ENCODE measurements around the gene PRCD. TPM values are rescaled to one million over a fixed set of nuclear protein-coding genes. Genes with fewer than 3 reads are reported as not detected.

The PRCD gene
- total RNA-seq, 4 donors from 2014 or later, result 0.73 to 2.5 (median 1.4) TPM; not detected in 1

DNA sequence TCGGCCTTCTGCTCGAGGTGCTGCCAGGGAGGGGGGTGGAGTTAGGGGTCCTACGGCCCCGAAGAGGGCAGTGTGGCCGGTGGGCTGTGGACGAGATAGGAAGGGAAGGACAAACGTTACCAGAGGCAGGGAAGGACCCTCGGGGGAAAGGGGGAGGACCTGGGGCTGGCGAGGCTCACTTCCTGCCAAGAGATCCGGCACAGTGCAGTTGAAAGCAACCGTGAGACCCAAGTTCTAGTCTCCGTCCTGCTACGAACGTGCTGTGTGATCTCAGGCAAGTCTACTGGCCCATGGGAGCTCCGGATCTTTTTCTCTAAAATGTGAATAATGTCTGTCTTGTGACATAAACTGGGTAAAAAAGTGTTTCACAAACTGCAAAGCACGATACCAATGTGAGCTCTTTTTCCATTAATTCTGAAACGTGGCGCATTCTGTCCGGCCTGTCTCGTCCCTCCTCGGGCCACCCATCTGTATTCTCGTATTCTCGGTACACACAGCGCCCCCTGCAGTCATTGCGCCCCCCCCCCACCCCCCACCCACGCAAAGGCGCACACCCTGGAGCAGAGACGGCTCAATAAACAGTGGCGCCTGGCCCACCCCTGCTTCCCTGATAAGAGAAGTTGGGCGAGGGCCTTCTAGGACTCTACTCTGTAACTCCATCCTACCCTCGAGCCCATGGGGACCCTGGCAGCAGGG lies 11.2 kb upstream of the PRCD start:
- no peak for TF ChIP-seq POLR2A (IDR thresholded peaks at IDR 0.05)
- peaks cover 52 to 76% (median 61%) of the 10 kb centered on the region in 3 donors for H3K4me1 ChIP-seq

DNA sequence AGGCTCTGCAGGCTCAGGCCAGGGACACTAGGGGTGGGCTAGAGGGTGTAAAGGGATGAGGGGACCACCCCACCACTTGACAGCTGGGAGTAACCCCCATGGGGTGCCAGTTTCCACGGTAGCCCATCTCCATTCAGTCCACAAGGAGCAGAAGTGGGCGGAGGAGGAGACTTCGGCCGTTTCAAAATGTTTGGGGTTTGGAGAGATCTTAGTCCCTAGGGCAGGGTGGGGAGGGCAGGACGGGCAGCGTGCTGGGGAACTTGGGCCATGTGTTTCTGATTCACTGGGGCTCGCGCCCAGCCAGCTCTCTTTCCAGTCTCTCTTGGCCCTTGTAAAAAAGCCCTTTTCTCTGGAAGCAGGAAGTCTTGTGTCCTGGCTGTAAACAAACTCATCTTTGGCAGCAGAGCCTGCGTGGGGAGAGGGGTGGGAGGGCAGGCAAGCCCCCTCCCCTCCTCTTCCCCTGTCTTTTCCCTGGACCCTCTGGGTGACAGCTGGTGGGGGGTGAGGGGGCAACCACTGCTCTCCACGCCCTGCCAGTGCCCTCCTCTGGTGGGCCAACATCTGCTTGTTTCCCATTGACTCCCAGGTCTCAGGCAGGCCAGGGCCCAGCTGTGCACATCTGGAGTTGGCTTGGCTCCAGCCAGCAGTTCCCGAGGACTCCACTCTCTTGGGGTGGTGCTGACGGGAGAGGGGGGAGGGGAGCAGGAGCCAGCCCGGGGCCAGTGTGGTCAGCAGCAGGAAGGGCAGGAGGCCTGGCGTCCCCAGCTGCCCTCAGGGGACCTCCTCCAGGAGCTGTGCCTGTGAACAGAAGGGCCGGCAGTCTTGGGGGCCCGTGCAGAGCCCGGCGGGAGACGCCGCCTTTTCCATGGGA lies 10.4 kb upstream of the PRCD start:
- peak overlapping the region in 2 of 4 donors; percentile 7 to 45 for H3K4me3 ChIP-seq
- intact Hi-C loops (cut with DNase I), result loop anchor here (10.0 kb wide), 1 partner anchor 155 kb away; no protein-coding TSS in a partner anchor
- no peak for TF ChIP-seq POLR2A (IDR thresholded peaks at IDR 0.05)
- TF ChIP-seq, protein P1, sequence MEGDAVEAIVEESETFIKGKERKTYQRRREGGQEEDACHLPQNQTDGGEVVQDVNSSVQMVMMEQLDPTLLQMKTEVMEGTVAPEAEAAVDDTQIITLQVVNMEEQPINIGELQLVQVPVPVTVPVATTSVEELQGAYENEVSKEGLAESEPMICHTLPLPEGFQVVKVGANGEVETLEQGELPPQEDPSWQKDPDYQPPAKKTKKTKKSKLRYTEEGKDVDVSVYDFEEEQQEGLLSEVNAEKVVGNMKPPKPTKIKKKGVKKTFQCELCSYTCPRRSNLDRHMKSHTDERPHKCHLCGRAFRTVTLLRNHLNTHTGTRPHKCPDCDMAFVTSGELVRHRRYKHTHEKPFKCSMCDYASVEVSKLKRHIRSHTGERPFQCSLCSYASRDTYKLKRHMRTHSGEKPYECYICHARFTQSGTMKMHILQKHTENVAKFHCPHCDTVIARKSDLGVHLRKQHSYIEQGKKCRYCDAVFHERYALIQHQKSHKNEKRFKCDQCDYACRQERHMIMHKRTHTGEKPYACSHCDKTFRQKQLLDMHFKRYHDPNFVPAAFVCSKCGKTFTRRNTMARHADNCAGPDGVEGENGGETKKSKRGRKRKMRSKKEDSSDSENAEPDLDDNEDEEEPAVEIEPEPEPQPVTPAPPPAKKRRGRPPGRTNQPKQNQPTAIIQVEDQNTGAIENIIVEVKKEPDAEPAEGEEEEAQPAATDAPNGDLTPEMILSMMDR (IDR thresholded peaks at IDR 0.05), result no peak

More for the DNA sequence above, 11.2 kb upstream of the PRCD start:
- Histone ChIP-seq H3K27ac (peak overlapping the region; percentile 68 to 96 (median 88)), H3K27me3 (no peaks in the 10 kb centered on the region), H3K9me3 (no peaks in the 10 kb centered on the region), H3K36me3 (no peaks in the 10 kb centered on the region), H3K4me3 (peak overlapping the region in 3 of 4 donors; percentile 2 to 45 (median 4))
- no peak for DNase-seq
- 57 to 66% methylated on average over 20 to 21 of the region's 31 CpGs for WGBS, 2 donors
- intact Hi-C loops (cut with DNase I), result loop anchor here (10.0 kb wide), 1 partner anchor 156 kb away; no protein-coding TSS in a partner anchor

DNA sequence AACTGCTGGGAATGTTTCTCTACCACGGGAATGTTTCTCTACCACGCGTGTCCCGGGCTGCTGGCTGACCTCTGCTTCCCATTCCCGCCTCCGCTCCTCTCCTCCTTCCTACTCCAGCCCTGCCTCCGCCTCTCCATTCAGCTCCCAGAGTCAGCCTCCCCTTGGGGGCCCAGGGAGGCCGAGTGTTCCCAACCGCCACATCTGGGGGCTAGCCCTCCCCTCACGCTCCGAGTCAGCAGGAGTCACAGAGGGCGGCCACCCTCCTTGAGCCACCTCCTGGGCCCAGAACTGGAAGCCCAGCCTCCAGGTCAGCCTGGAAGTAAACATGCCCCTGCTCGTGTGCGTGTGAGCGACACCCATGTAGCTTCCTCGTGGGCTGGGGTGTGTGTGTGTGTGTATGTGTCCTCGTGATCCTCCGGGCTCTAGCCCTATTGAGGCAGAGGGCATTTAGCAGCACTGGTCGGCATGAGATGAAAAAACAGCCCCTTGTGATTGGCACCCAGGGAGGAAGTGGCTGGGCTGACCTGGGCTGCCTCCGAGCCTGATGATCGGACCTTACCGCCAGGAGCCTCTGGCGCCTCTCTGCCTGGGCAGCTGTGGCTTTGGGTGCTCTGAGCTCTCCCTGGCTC lies 9.6 kb upstream of the PRCD start:
- no peaks in the 10 kb centered on the region for H3K27me3 ChIP-seq
- H3K9me3 ChIP-seq, result no peaks in the 10 kb centered on the region
- peak overlapping the region in 1 of 4 donors; percentile 45 for H3K4me3 ChIP-seq
- intact Hi-C loops (cut with DNase I), result no loop called here
- DNase-seq, result no peak
- TF ChIP-seq POLR2A (IDR thresholded peaks at IDR 0.05), result peak in 1 of 4 donors; percentile 7
- TF ChIP-seq, protein P1 (IDR thresholded peaks at IDR 0.05), result no peak
- no peaks in the 10 kb centered on the region for H3K36me3 ChIP-seq
- peaks cover 44 to 74% (median 55%) of the 10 kb centered on the region in 3 donors for H3K4me1 ChIP-seq
- H3K27ac ChIP-seq, result peak overlapping the region; percentile 68 to 96 (median 88)
- 24 to 26% methylated on average over 4 to 19 of the region's 23 CpGs for WGBS, 2 donors

More for the DNA sequence above, 10.4 kb upstream of the PRCD start:
- peak overlapping the region; percentile 68 to 96 (median 88) for H3K27ac ChIP-seq
- H3K27me3 ChIP-seq, result no peaks in the 10 kb centered on the region
- 28 to 40% methylated on average over 2 to 7 of the region's 20 CpGs for whole genome bisulfite sequencing, 2 donors
- DNase-seq, result no peak
- H3K36me3 ChIP-seq, result no peaks in the 10 kb centered on the region
- H3K9me3 ChIP-seq, result no peaks in the 10 kb centered on the region
- peaks cover 51 to 74% (median 60%) of the 10 kb centered on the region in 3 donors for H3K4me1 ChIP-seq

DNA sequence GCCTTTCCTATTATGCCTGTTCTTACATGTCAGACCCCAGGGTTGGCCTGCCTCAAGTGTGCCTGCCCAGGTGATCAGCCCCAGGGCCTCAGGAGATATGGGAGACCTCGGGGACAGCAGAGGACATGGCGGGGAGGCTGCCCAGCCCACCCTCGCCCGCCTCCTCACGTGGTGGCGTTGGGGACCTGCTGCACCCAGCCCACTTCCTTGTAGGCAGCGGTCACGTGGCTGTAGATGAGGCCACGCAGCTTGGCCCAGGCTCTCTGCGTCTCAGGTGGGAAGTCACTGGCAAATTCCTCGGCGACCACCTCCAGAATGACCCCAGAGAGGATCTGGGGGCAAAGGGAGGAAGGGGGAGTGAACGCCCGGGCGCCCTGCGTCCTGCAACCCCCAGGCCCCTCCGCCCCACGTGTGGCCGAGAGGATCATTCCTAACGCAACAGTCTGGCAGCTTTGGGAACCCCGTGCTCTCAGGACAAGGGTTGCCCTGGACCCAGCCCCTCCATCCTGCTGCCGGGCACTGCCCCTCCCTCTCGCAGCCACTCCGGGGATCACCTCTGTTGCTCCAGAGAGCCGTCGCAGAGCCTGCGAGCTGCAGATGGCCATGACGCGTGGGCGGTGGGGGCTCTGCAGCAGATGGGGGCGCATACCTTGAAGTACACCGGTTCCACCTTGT lies 8.9 kb upstream of the PRCD start:
- H3K9me3 ChIP-seq, result no peaks in the 10 kb centered on the region
- H3K36me3 ChIP-seq, result no peaks in the 10 kb centered on the region
- WGBS, 2 donors, result 90% methylated on average over 2 to 6 of the region's 32 CpGs
- H3K27ac ChIP-seq, result peak overlapping the region; percentile 68 to 96 (median 88)
- TF ChIP-seq POLR2A (IDR thresholded peaks at IDR 0.05), result no peak
- TF ChIP-seq, protein P1 (IDR thresholded peaks at IDR 0.05), result no peak
- peaks cover 0 to 6% (median 0%) of the 10 kb centered on the region in 4 donors for H3K27me3 ChIP-seq
- H3K4me1 ChIP-seq, result peaks cover 43 to 76% (median 55%) of the 10 kb centered on the region in 3 donors
- intact Hi-C loops (cut with DNase I), result no loop called here
- H3K4me3 ChIP-seq, result no peak overlapping the region
- no peak for DNase-seq

All from esophagus squamous epithelium (tissue), 5 donors.